Hematopoietic multipotent progenitor cell (in vitro differentiated cells): Measurements from ENCODE around the gene MST1. TPM values are rescaled to one million over a fixed set of nuclear protein-coding genes. Genes with fewer than 3 reads are reported as not detected.

Experiments used
- DNase-seq, 3 donors: peaks; one replicate each; pipeline ENCODE4 v3.0.0-alpha.2; 2011 to 2015; ENCODE audit warnings: low read depth in 2 of 3, low spot score in 2 of 3
- total RNA-seq: library from RNA; depleted of rRNA; stranded (reverse); fragments of >200 nt; gene quantifications from one replicate; pipeline ENCODE4 v1.2.3, GENCODE V29; 2012

Gene MST1
- total RNA-seq, 1 donor: 6.7 TPM

- no peak for DNase-seq
Observed at GRCh38 chr3:49681232-49681522, 8.1 kb downstream of the MST1 start.

GRCh38 chr3:49680493-49681231, 8.6 kb downstream of the MST1 start:
- DNase-seq: no peak

- DNase-seq: no peak
Observed at GRCh38 chr3:49675912-49676311, 13.4 kb downstream of the MST1 start.

GRCh38 chr3:49674497-49674983, 14.7 kb downstream of the MST1 start:
- no peak for DNase-seq

GRCh38 chr3:49673715-49674496, 15.4 kb downstream of the MST1 start, which contains the start of gene APEH:
Gene APEH (plus strand): TSS chr3:49674351. CDS start chr3:49674402, 51 bp downstream.
- DNase-seq: peak; percentile 90 to 98 (median 98)

- no peak for DNase-seq
Observed at GRCh38 chr3:49673121-49673714, 16.1 kb downstream of the MST1 start.

GRCh38 chr3:49671291-49672288, 17.7 kb downstream of the MST1 start:
- DNase-seq: peak; percentile 52 to 74 (median 67)

- no peak for DNase-seq
Observed at GRCh38 chr3:49670940-49671290, 18.4 kb downstream of the MST1 start.

- no peak for DNase-seq
Observed at GRCh38 chr3:49669352-49669751, 19.9 kb downstream of the MST1 start.

GRCh38 chr3:49668861-49669260, 20.4 kb downstream of the MST1 start:
- no peak for DNase-seq

- no peak for DNase-seq
Observed at GRCh38 chr3:49668414-49668797, 20.9 kb downstream of the MST1 start.

- no peak for DNase-seq
Observed at GRCh38 chr3:49667701-49668413, 21.4 kb downstream of the MST1 start.

- no peak for DNase-seq
Observed at GRCh38 chr3:49666592-49666991, 22.7 kb downstream of the MST1 start.

GRCh38 chr3:49665822-49666519, 23.3 kb downstream of the MST1 start:
- no peak for DNase-seq

GRCh38 chr3:49664300-49664699, 25.0 kb downstream of the MST1 start:
- DNase-seq: no peak

GRCh38 chr3:49663831-49664230, 25.4 kb downstream of the MST1 start:
- DNase-seq: no peak

- no peak for DNase-seq
Observed at GRCh38 chr3:49662720-49663413, 26.4 kb downstream of the MST1 start.

- DNase-seq: no peak
Observed at GRCh38 chr3:49662021-49662420, 27.3 kb downstream of the MST1 start.

GRCh38 chr3:49661281-49661680, 28.0 kb downstream of the MST1 start:
- no peak for DNase-seq
